ENCODE results near the gene NPBWR2. TPM values are rescaled to one million over a fixed set of nuclear protein-coding genes. Genes with fewer than 3 reads are reported as not detected.

Gene NPBWR2
- total RNA-seq, 1 donor from 2014 or later, result not detected

- DNase-seq (peak; percentile 21), ATAC-seq (ENCODE audit: poor library complexity) (no peak)
- intact Hi-C loops (cut with DNase I), result loop anchor here (10.0 kb wide), 1 partner anchor 65 kb away; the partner anchor contains the start of gene SOX18
These were observed 2.5 kb upstream of the NPBWR2 start for GRCh38 chr20:64109831-64110391.

- peak; percentile 20 for DNase-seq
- no peak for ATAC-seq (ENCODE audit: poor library complexity)
- intact Hi-C loops (cut with DNase I), result no loop called here
These were observed 1.6 kb upstream of the NPBWR2 start for GRCh38 chr20:64108731-64109681.

- DNase-seq (peak; percentile 34), ATAC-seq (ENCODE audit: poor library complexity) (no peak)
- intact Hi-C loops (cut with DNase I), result no loop called here
These were observed 532 bp upstream of the NPBWR2 start for GRCh38 chr20:64107736-64108457.

- ATAC-seq (ENCODE audit: poor library complexity) (no peak), DNase-seq (peak; percentile 15)
- intact Hi-C loops (cut with DNase I), result no loop called here
These were observed 867 bp downstream of the NPBWR2 start for GRCh38 chr20:64106435-64106961.

GRCh38 chr20:64105846-64106434 is 1.4 kb downstream of the NPBWR2 start:
- intact Hi-C loops (cut with DNase I), result no loop called here
- ATAC-seq (ENCODE audit: poor library complexity) (no peak), DNase-seq (peak; percentile 36)

- ATAC-seq (ENCODE audit: poor library complexity) (no peak), DNase-seq (peak; percentile 17)
- intact Hi-C loops (cut with DNase I), result no loop called here
These were observed 2.5 kb downstream of the NPBWR2 start for GRCh38 chr20:64104667-64105451.

- DNase-seq (peak; percentile 24), ATAC-seq (ENCODE audit: poor library complexity) (no peak)
- intact Hi-C loops (cut with DNase I), result no loop called here
These were observed 3.3 kb downstream of the NPBWR2 start for GRCh38 chr20:64103871-64104666.

GRCh38 chr20:64102647-64103354 is 4.6 kb downstream of the NPBWR2 start:
- peak; percentile 42 for DNase-seq
- ATAC-seq (ENCODE audit: poor library complexity), result peak; percentile 78
- intact Hi-C loops (cut with DNase I), result no loop called here

- intact Hi-C loops (cut with DNase I), result no loop called here
- DNase-seq (peak; percentile 67), ATAC-seq (ENCODE audit: poor library complexity) (peak; percentile 88)
These were observed 5.4 kb downstream of the NPBWR2 start for GRCh38 chr20:64101731-64102621.

GRCh38 chr20:64100946-64101688 is 6.2 kb downstream of the NPBWR2 start:
- DNase-seq (peak; percentile 8), ATAC-seq (ENCODE audit: poor library complexity) (no peak)
- intact Hi-C loops (cut with DNase I), result no loop called here

GRCh38 chr20:64100566-64100888 is 6.8 kb downstream of the NPBWR2 start:
- intact Hi-C loops (cut with DNase I), result no loop called here
- ATAC-seq (ENCODE audit: poor library complexity), result no peak
- DNase-seq, result peak; percentile 30

- ATAC-seq (ENCODE audit: poor library complexity) (no peak), DNase-seq (peak; percentile 14)
- intact Hi-C loops (cut with DNase I), result no loop called here
These were observed 7.3 kb downstream of the NPBWR2 start for GRCh38 chr20:64099880-64100565.

- DNase-seq, result peak; percentile 22
These were observed 8.1 kb downstream of the NPBWR2 start for GRCh38 chr20:64099086-64099786.

GRCh38 chr20:64098471-64099013 is 8.8 kb downstream of the NPBWR2 start:
- no peak for DNase-seq
- intact Hi-C loops (cut with DNase I), result no loop called here
- no peak for ATAC-seq (ENCODE audit: poor library complexity)

More at GRCh38 chr20:64099086-64099786, 8.1 kb downstream of the NPBWR2 start:
- no peak for ATAC-seq (ENCODE audit: poor library complexity)
- intact Hi-C loops (cut with DNase I), result no loop called here

Measured in Right ventricle myocardium superior (tissue), 1 donor.